Calu3 (cell line): ENCODE data around the gene KCNJ14. TPM values are rescaled to one million over a fixed set of nuclear protein-coding genes. Genes with fewer than 3 reads are reported as not detected.

Source experiments
- BruUV-seq: library from RNA; stranded (reverse); fragments of 400-500 nt; replicated peaks from 2 replicates; lab custom pipeline; 2021; lab: Mats Ljungman, UMichigan
- CTCF ChIA-PET: fragments of 300-600 bp; sonication (Branson Sonifier 250); formaldehyde crosslinking; loops from one replicate; lab custom pipeline; 2022; ENCODE audit warnings: antibody characterized with exemption; lab: Charles Lee
- DNase-seq: peaks from one replicate; pipeline ENCODE4 v3.0.0; 2022
- H3K27ac Mint-ChIP-seq: one replicate; pipeline ENCODE4 v1.8.0; 2022; ENCODE audit warnings: mixed read lengths; ENCODE audit not compliant: unreplicated experiment
- H3K27me3 Mint-ChIP-seq: one replicate; pipeline ENCODE4 v1.8.0; 2022; ENCODE audit warnings: mixed read lengths; ENCODE audit not compliant: unreplicated experiment
- H3K36me3 Mint-ChIP-seq: one replicate; pipeline ENCODE4 v1.8.0; 2022; ENCODE audit warnings: mild to moderate bottlenecking, moderate library complexity, mixed read lengths; ENCODE audit not compliant: insufficient read depth, unreplicated experiment
- H3K4me1 Mint-ChIP-seq: one replicate; pipeline ENCODE4 v1.8.0; 2022; ENCODE audit warnings: mild to moderate bottlenecking, low read depth, mixed read lengths; ENCODE audit not compliant: unreplicated experiment
- H3K4me3 Mint-ChIP-seq: one replicate; pipeline ENCODE4 v1.8.0; 2022; ENCODE audit warnings: mild to moderate bottlenecking, low read depth, moderate library complexity, mixed read lengths; ENCODE audit not compliant: unreplicated experiment
- H3K9me3 Mint-ChIP-seq: one replicate; pipeline ENCODE4 v1.8.0; 2022; ENCODE audit warnings: low read depth, mixed read lengths; ENCODE audit not compliant: unreplicated experiment
- CTCF ChIP-seq: fragments of 200-600 bp; IDR thresholded peaks from one replicate; pipeline ENCODE4 v1.8.0; 2022; ENCODE audit warnings: antibody characterized with exemption; ENCODE audit not compliant: unreplicated experiment
- intact Hi-C: fragments of 100-400 bp; cut with micrococcal nuclease; formaldehyde crosslinking; loops from one replicate; pipeline ENCODE4 v1.10.0; 2022; ENCODE audit not compliant: unreplicated experiment
- total RNA-seq: library from RNA; stranded (reverse); gene quantifications from 2 replicates; pipeline ENCODE4 v1.2.3, GENCODE V29; 2022

KCNJ14 gene
- total RNA-seq, 1 experiment from 2014 or later: 9.9 TPM

GRCh38 chr19:48415806-48416221, 39.6 kb upstream of the KCNJ14 start:
- no peak overlapping the region for H3K4me3 Mint-ChIP-seq
- no peak for TF ChIP-seq CTCF

GRCh38 chr19:48417421-48417820, 38.0 kb upstream of the KCNJ14 start:
- H3K9me3 Mint-ChIP-seq: no peaks in the 10 kb centered on the region
- no peaks in the 10 kb centered on the region for H3K36me3 Mint-ChIP-seq
- no peak for TF ChIP-seq CTCF
- H3K4me1 Mint-ChIP-seq: no peaks in the 10 kb centered on the region
- intact Hi-C loops: no loop called here
- no peak for DNase-seq
- peaks cover 37% of the 10 kb centered on the region for H3K27me3 Mint-ChIP-seq
- no TSS peak for BruUV-seq
- no peak overlapping the region for H3K4me3 Mint-ChIP-seq
- no peak overlapping the region for H3K27ac Mint-ChIP-seq
- CTCF ChIA-PET: interaction anchor here (0.6 kb wide), 1 partner anchor 40 kb away, joined by 3 read pairs; no protein-coding TSS in a partner anchor

More at GRCh38 chr19:48415806-48416221, 39.6 kb upstream of the KCNJ14 start:
- H3K27me3 Mint-ChIP-seq: peaks cover 37% of the 10 kb centered on the region
- no peaks in the 10 kb centered on the region for H3K9me3 Mint-ChIP-seq
- no peak overlapping the region for H3K27ac Mint-ChIP-seq
- BruUV-seq: no TSS peak
- no peak for DNase-seq
- no peaks in the 10 kb centered on the region for H3K36me3 Mint-ChIP-seq
- intact Hi-C loops: no loop called here
- H3K4me1 Mint-ChIP-seq: no peaks in the 10 kb centered on the region
- CTCF ChIA-PET: interaction anchor here (0.6 kb wide), 1 partner anchor 1202 kb away, joined by 4 read pairs; no protein-coding TSS in a partner anchor

GRCh38 chr19:48418317-48419064, 36.9 kb upstream of the KCNJ14 start:
- Mint-ChIP-seq H3K36me3 (no peaks in the 10 kb centered on the region), H3K27ac (no peak overlapping the region), H3K4me3 (no peak overlapping the region), H3K27me3 (peaks cover 34% of the 10 kb centered on the region), H3K4me1 (peaks cover 5% of the 10 kb centered on the region), H3K9me3 (no peaks in the 10 kb centered on the region)
- no TSS peak for BruUV-seq
- DNase-seq: no peak
- CTCF ChIA-PET: no interaction called here
- TF ChIP-seq CTCF: no peak
- intact Hi-C loops: no loop called here

GRCh38 chr19:48419158-48419920, 36.0 kb upstream of the KCNJ14 start:
- no peak for DNase-seq
- H3K27ac Mint-ChIP-seq: no peak overlapping the region
- TF ChIP-seq CTCF: no peak
- peaks cover 25% of the 10 kb centered on the region for H3K27me3 Mint-ChIP-seq
- no peak overlapping the region for H3K4me3 Mint-ChIP-seq
- no peaks in the 10 kb centered on the region for H3K36me3 Mint-ChIP-seq
- BruUV-seq: no TSS peak
- intact Hi-C loops: no loop called here
- CTCF ChIA-PET: no interaction called here
- peaks cover 9% of the 10 kb centered on the region for H3K4me1 Mint-ChIP-seq
- H3K9me3 Mint-ChIP-seq: no peaks in the 10 kb centered on the region
